ENCODE results near the gene MTCH1. TPM values are rescaled to one million over a fixed set of nuclear protein-coding genes. Genes with fewer than 3 reads are reported as not detected.

Gene MTCH1
- total RNA-seq, 1 experiment from 2014 or later = 78.2 TPM

DNA sequence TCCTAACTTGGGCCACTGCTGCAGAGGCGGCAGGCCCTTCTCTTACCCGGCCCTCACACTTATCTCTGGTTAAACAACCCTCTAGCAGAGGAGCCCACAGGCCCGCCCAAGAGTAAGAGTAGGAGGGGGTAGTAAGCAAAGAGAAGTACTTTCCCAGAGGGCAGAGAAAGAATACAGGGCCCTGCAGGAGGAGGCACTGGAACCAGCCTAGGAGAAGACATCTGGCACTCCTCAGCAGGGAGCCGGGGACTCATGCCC, 10.1 kb downstream of the MTCH1 start:
- H3K36me3 Mint-ChIP-seq (ENCODE audit: insufficient read depth, unreplicated experiment) = peaks cover 55% of the 10 kb centered on the region
- TF ChIP-seq, protein P1, sequence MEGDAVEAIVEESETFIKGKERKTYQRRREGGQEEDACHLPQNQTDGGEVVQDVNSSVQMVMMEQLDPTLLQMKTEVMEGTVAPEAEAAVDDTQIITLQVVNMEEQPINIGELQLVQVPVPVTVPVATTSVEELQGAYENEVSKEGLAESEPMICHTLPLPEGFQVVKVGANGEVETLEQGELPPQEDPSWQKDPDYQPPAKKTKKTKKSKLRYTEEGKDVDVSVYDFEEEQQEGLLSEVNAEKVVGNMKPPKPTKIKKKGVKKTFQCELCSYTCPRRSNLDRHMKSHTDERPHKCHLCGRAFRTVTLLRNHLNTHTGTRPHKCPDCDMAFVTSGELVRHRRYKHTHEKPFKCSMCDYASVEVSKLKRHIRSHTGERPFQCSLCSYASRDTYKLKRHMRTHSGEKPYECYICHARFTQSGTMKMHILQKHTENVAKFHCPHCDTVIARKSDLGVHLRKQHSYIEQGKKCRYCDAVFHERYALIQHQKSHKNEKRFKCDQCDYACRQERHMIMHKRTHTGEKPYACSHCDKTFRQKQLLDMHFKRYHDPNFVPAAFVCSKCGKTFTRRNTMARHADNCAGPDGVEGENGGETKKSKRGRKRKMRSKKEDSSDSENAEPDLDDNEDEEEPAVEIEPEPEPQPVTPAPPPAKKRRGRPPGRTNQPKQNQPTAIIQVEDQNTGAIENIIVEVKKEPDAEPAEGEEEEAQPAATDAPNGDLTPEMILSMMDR (IDR thresholded peaks at IDR 0.05; ENCODE audit: unreplicated experiment) = no peak
- no peaks in the 10 kb centered on the region for H3K27me3 Mint-ChIP-seq (ENCODE audit: insufficient read depth, unreplicated experiment)
- intact Hi-C loops (cut with micrococcal nuclease) = no loop called here
- H3K9me3 Mint-ChIP-seq (ENCODE audit: unreplicated experiment) = no peaks in the 10 kb centered on the region
- no peak overlapping the region for H3K27ac Mint-ChIP-seq (ENCODE audit: low read depth, unreplicated experiment)
- ChIA-PET CTCF (interaction anchor here (0.6 to 1.0 kb wide), 3 partner anchors 91 to 233 kb away, joined by 3 to 4 read pairs (median 3); partner anchors contain the start of gene C6orf89), POLR2A (no interaction called here)
- no TSS peak for BruUV-seq (replicated peaks)
- H3K4me1 Mint-ChIP-seq (ENCODE audit: insufficient read depth, unreplicated experiment) = peaks cover 6% of the 10 kb centered on the region
- DNase-seq (ENCODE audit: unreplicated experiment) = no peak
- no peak overlapping the region for H3K4me3 Mint-ChIP-seq (ENCODE audit: unreplicated experiment)

DNA sequence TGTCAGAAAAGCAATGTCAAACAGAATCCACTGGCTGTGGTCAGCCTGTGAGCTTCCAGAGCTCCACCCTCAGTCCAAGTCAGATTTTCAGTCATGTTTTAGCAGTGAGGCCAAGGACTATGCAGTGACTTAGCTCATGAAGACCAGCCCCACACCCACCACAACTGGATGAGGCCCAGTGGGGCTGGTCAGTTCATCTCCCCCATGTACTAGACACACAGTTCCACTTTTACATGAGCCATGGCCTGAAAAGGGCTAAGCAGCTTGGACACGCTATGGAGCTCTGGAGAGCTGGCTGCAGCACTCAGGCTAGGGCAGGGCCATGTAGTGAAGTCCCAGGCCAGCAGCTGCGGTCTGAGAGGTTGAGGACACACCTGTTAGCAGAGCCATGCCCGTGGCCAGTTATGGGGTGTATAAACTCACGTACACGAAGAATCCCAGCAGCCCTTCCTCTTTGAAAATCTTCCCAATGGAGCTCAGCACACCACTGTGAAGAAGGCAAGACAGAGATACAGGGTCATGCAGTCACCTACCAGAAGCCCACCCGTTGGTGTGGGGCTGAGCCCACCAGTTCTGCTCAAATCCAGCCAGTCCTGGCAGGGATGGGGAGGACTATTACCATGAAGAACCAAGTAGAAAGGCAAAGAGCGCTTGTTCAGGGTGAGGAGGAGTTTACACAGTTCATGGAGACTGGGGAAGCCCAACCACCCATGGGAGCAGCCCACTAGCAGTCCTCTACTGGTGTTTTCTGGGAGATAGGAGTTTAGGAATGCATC, 10.6 kb downstream of the MTCH1 start:
- no peak for DNase-seq (ENCODE audit: unreplicated experiment)
- Mint-ChIP-seq H3K9me3 (ENCODE audit: unreplicated experiment) (no peaks in the 10 kb centered on the region), H3K27ac (ENCODE audit: low read depth, unreplicated experiment) (no peak overlapping the region), H3K4me3 (ENCODE audit: unreplicated experiment) (no peak overlapping the region), H3K27me3 (ENCODE audit: insufficient read depth, unreplicated experiment) (no peaks in the 10 kb centered on the region), H3K4me1 (ENCODE audit: insufficient read depth, unreplicated experiment) (peaks cover 3% of the 10 kb centered on the region), H3K36me3 (ENCODE audit: insufficient read depth, unreplicated experiment) (peaks cover 55% of the 10 kb centered on the region)
- TF ChIP-seq, protein P1 (IDR thresholded peaks at IDR 0.05; ENCODE audit: unreplicated experiment) = no peak
- no TSS peak for BruUV-seq (replicated peaks)
- ChIA-PET POLR2A (interaction anchor here (1.1 kb wide), 1 partner anchor 11 kb away, joined by 4 read pairs; the partner anchor contains the start of gene MTCH1), CTCF (interaction anchor here (0.6 kb wide), 2 partner anchors 216 to 234 kb away, joined by 3 read pairs; no protein-coding TSS in a partner anchor)
- intact Hi-C loops (cut with micrococcal nuclease) = no loop called here

DNA sequence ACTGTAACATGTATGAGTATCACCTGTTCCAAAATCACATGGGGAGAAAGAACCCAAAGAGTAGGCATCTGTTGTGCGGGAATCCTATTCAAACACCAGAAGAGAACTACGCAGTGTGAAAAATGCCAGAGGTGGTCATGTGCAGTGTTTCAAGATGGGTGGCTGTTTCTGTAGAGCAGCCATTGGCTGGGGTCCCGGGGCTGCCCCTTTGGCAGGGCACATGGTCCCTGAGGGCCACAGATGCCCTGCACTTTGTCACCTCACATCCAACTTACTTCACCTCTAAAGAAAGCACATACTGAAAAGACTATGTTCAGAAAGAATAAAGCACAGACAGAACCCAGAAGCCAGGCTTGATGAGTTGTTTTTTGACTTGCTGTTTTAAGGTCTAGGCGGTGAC, 12.3 kb downstream of the MTCH1 start:
- H3K4me1 Mint-ChIP-seq (ENCODE audit: insufficient read depth, unreplicated experiment) = peaks cover 10% of the 10 kb centered on the region
- H3K36me3 Mint-ChIP-seq (ENCODE audit: insufficient read depth, unreplicated experiment) = peaks cover 73% of the 10 kb centered on the region
- no peaks in the 10 kb centered on the region for H3K9me3 Mint-ChIP-seq (ENCODE audit: unreplicated experiment)
- H3K4me3 Mint-ChIP-seq (ENCODE audit: unreplicated experiment) = no peak overlapping the region
- intact Hi-C loops (cut with micrococcal nuclease) = no loop called here
- BruUV-seq (replicated peaks) = no TSS peak
- DNase-seq (ENCODE audit: unreplicated experiment) = no peak
- POLR2A ChIA-PET = no interaction called here
- TF ChIP-seq, protein P1 (IDR thresholded peaks at IDR 0.05; ENCODE audit: unreplicated experiment) = no peak
- no peak overlapping the region for H3K27ac Mint-ChIP-seq (ENCODE audit: low read depth, unreplicated experiment)
- CTCF ChIA-PET = interaction anchor here (1.1 kb wide), 1 partner anchor 44 kb away, joined by 3 read pairs; no protein-coding TSS in a partner anchor
- H3K27me3 Mint-ChIP-seq (ENCODE audit: insufficient read depth, unreplicated experiment) = no peaks in the 10 kb centered on the region

DNA sequence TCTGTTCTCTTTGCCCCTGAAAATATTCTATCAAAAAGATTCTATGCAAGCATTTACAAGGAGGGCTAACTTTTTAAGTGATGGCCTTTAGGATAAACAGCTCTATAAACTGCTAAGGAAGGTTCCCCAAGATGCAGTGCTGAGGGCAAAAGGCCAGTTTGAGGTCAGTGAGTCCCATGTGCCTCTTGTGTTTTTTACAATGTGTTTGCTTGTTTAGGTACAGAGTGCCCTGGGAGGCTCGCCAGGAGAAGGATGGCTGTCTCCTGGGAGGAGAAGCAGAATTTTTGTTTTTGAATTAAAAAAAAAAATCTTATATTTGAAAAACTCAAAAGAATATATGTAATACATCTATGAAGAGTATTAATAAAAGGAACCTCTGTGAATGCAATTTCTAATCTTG, 12.8 kb downstream of the MTCH1 start:
- intact Hi-C loops (cut with micrococcal nuclease) = no loop called here
- H3K4me1 Mint-ChIP-seq (ENCODE audit: insufficient read depth, unreplicated experiment) = peaks cover 15% of the 10 kb centered on the region
- H3K27ac Mint-ChIP-seq (ENCODE audit: low read depth, unreplicated experiment) = no peak overlapping the region
- ChIA-PET POLR2A (interaction anchor here (1.1 kb wide), 1 partner anchor 13 kb away, joined by 5 read pairs; the partner anchor contains the start of gene MTCH1), CTCF (interaction anchor here (0.7 kb wide), 1 partner anchor 214 kb away, joined by 3 read pairs; no protein-coding TSS in a partner anchor)
- no TSS peak for BruUV-seq (replicated peaks)
- H3K27me3 Mint-ChIP-seq (ENCODE audit: insufficient read depth, unreplicated experiment) = no peaks in the 10 kb centered on the region
- H3K36me3 Mint-ChIP-seq (ENCODE audit: insufficient read depth, unreplicated experiment) = peaks cover 78% of the 10 kb centered on the region
- no peak for DNase-seq (ENCODE audit: unreplicated experiment)
- TF ChIP-seq, protein P1 (IDR thresholded peaks at IDR 0.05; ENCODE audit: unreplicated experiment) = no peak
- no peak overlapping the region for H3K4me3 Mint-ChIP-seq (ENCODE audit: unreplicated experiment)
- no peaks in the 10 kb centered on the region for H3K9me3 Mint-ChIP-seq (ENCODE audit: unreplicated experiment)

Measured in MCF 10A (cell line).